GM18519 (cell line): ENCODE results near the gene DPYSL4.
"Not testable (repeated sequence)": the region's sequence is repeated elsewhere in the genome, so short reads cannot be mapped to it uniquely, and the experiment has no call there.

Experiments used
- ATAC-seq: cut with Tn5 transposase; IDR thresholded peaks from one replicate; pipeline ENCODE4 v1.9.1; 2021; ENCODE audit warnings: mild to moderate bottlenecking, moderate library complexity; ENCODE audit not compliant: unreplicated experiment, low FRiP score

Gene DPYSL4

DNA sequence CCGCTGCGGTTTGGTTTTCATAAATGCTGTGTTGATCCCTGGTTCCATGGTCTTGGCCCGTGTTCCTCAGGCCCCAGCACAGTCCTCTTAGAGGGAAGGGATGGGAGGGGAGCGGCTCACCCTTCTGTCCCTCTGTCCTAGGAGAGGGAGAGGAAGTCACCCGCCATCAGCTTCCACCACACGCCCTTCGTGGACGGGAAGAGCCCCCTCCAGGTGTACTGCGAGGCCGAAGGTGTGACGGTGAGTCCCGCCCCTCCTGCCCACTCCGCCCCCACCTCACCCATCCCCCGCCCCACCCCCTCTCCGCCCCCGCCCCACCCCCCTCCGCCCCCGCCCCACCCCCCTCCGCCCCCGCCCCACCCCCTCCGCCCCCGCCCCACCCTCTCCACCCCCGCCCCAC, 37.5 kb upstream of the DPYSL4 start:
- no peak for ATAC-seq

DNA sequence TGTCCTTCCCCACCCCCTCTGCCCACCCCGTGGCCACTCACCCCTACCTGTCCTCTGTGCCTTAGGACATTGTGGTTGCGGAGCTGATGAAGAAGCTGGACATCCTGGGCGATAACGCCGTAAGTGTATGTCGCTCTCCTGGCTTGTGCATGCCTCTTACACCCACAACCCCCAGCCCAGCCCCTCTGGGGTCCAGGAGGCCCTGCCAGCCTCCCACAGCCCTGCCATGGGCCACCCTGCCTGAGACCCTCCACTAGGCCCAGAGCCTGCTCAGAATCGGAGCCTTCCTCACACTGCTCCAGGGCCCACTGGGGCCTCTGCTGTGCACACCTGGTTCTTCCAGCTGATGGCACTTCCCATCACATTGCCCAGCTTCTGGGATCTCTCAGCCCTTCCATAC, 36.8 kb upstream of the DPYSL4 start:
- ATAC-seq, result no peak

DNA sequence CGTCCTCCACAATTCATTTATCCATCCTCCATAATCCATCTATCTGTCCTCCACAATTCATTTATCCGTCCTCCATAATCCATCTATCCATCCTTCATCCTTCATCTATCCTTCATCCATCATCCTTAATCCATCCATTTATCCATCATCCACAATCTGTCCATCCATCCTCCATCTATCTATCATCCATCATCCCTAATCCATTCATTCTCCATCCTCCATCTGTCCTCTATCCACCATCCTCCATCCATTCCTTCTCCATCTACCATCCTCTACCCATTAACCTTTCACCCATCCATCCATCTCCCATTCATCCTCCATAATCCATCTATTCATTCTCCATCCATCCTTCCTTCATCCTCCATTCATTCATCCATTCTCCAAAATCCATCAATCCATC, 36.0 kb upstream of the DPYSL4 start:
- ATAC-seq, result no peak

DNA sequence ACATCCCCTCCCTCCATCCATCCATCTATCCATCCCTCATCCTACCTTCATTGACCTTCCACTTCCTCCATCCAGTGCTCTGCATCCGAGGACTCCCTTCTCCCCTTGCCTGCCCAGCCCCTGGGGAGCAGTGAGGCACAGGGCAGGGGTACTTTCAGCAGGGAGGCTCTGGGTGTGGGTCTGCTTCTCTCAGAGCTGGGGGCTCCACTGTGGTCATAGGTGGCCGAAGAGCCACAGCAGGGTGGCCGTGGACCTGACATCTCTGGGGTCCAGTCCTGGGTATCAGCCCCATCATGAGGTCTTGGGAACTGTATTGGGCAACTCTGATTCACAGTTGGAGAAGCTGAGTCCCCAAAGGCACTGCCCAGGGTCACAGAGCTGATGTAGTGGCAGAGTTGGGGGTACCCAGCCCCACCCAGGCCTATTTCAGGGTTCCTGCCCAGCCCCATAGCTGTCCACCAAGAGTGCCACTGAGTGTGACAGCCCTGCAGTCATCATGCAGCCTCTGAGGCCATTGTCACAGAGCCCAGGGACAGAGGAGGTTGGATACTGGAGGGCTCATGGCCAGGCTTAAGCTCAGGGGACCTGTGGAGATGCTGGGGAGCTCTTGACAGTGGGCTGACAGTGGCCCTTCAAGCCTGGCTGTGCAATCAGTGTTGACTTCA, 35.3 kb upstream of the DPYSL4 start:
- no peak for ATAC-seq

DNA sequence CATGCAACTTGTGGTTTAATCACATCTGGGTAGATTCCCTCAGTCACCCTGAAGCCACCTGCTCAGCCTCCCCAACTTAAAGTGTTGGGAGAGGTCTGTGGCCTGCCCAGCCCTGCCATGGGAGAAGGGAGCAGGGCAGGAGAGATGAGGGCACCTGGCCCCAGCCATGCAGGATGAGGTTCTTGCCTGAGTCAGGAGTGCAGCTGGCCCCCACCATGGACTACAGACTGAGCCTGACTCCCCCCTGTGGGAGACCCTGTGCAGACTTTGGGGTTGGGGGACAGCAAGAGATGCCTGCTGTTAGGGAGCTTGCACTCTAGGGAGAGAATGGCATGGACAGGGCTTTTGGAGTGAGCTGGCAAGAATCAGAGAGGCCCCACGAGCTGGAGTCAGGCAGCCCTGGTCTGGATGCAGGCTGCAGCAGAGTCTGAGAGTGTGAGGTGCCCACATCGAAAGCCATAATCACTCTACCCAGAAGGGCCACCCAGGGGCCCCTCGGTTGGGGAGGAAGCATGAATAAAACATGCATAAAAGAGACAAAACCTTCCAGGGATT, 34.7 kb upstream of the DPYSL4 start:
- no peak for ATAC-seq

DNA sequence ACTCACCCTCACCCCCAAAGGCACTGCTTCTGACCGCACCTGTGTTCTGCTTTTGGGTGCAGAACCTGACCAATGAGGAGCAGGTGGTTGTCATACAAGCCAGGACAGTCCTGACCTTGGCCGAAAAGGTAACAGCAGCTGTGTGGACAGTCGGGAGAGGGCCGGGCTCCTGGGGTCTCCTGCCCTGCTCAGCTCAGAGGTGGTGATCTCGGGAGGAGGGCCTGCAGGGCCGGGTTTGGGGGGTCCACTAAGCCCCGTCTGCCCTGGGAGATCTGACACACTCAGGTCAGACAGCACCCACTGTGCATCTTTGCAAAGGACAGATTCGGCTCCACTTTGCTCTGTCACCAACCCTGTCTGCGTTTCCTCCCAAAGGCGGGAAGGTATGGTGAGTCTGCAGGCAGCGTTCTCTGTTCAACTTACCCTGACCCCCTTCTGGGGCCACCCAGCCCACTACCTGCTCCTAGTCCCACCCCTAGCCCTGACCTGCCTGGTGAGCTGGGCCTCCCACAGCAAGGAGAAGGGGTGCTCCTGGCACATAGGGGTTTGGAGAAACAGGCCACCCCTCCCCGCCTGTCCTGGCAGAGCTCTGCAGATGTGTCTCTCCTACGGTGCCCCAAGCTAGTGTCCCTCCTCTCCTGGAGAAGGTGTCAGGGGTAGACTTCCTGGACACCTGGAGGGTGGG, 33.7 kb upstream of the DPYSL4 start:
- ATAC-seq, result no peak

DNA sequence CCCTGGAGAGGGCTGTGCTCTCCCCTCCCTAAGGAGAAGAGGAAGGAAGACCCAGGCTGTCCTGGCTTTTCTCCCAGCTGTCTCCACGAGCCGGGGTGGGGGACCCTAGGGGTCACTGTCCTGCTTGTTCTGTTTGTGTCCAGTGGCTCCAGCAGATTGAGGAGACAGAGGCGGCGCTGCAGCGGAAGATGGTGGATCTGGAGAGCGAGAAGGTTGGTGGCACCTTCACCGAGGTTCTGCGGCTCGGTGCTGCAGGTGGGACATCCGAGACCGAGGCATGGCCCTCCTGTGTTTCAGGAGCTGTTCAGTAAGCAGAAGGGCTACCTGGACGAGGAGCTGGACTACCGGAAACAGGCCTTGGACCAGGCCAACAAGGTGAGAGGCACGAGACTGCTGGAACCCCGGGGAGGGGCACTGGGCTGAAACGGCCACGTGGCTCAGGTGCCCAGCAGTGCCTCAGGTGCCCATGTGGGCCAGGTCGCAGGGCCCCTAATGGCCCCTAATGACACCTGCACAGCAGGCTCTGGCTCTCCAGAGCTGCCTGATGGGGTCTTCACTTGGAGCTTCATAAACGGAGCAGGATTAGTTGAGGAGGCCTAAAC, 33.0 kb upstream of the DPYSL4 start:
- no peak for ATAC-seq

DNA sequence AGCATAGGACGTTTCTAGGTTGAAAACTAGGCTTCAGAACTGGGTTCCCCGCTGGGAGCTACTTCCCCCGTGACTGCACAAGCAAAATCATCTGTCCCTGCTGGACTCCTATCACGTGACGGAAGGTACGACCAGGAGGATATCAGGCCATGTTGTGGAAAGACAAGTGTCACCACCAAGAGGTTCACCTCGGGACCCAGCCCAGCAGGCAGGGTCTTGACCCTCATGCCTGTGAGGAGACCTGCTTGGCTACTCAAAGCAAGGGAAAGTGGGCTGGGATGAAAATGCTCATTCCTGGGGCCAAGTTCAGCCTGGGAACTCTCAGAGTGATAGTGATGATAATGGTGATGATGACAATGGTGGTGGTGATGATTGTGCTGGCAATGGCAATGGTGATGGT, 32.3 kb upstream of the DPYSL4 start:
- ATAC-seq, result no peak

DNA sequence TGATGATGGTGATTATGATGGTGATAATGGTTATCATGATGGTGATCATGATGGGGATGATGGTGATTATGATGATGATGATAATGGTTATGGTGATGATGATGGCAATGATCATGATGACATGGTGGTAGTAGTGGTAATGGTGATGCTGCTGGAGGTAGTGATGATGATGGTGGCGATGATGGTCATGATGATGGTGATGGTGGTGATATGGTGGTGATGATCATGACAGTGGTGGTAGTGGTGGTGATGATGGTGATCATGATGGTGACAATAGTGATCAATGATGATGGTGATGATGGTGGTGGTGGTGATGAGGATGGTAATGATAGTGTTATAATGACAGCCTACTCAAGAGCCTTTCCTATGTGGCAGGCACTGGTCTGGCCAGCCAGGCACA, 31.8 kb upstream of the DPYSL4 start:
- ATAC-seq, result no peak

DNA sequence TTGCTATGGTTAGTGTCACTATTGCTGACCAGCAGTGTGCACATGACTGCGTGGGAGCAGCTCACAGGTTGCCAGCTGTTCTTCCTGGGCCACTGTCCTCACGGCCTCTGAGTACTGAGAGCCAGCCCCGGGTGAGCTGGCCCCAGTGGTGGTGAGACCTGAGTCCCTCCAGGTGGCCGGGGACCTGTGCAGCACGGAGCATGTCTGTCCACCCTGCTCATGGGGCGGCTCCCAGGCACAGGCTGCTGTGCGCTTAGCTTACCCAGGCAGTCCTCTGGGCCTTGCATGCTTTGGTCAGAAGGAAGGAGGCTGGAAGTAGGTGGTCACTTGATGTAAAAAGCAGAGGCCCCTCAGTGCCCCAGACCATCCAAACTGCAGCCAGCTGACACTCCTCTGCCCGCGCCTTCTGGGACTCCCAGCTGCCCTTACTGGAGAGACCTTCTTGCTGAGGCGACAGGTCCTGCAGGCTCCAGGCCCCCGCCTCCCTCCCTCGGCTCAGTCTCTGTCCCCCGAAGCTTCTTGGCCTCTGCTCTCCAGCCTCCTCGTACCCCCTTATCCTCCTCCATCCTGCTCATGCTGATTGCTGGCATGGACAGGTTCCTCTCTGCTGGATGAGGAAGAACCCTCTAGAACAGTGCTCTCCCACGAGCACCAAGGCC, 30.9 kb upstream of the DPYSL4 start:
- no peak for ATAC-seq

DNA sequence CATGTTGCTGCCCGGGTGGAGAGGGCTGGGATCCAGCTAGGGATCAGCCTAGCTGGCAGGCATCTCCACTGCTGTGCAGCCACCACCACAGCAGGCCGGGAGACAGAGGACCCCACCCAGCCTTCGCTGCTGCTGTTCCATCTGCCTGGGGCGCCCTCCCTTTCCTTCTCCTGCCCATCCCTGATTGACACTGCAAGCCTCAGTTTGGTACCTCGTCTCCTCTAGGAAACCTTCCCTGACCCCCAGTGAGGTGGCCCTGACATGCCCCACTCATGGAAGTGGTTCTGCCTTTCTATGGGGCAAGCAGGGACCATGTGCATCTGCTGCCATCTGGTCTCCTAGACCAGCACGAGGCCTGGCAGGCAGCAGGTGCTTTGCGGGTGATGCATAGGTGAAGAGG, 30.4 kb upstream of the DPYSL4 start:
- ATAC-seq, result no peak

DNA sequence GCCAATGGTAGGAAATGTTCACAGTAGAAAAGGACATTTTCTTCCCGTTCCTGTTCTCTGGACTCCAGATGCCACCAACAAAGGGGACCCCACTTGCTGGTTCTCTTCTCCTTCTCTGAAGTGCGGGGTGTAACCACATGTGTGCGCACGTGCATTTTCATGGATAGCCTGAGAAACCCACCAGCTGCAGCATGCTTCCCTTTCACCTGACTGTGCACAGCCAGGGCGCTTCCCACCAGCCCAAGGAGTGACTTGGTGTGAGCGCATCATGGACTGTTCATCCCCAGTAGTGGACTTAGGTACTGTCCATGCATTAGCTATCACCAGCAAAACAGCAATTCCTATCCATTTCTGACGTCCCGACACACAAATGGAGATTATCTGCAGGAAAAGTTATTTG, 29.6 kb upstream of the DPYSL4 start:
- ATAC-seq, result no peak

DNA sequence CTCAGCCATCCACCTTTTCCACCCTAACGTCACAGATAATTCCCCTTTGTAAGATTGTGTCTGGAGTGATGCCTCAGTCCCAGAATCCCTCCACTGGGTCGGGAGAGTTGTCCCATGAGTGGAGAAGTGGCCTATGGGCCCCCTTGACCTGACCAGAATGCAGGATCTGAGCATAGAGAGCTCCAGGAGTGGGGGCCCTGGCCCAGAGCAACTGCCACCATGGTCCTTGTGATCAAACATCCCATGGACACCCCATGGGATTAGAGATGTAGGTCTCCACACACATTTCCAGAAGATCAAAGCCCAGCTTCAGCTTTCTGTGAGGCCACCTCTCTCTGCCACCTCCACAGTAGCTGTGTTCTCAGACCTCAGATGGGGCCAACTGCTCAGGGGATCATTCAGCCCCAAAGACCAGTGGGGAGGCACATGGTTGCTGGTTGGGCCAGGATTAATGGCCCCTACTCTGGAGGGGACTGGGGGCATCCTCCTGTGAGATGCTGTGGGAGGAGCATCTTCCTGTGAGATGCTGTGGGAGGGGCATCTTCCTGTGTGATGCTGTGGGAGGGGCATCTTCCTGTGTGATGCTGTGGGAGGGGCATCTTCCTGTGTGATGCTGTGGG, 28.5 kb upstream of the DPYSL4 start:
- ATAC-seq, result no peak

DNA sequence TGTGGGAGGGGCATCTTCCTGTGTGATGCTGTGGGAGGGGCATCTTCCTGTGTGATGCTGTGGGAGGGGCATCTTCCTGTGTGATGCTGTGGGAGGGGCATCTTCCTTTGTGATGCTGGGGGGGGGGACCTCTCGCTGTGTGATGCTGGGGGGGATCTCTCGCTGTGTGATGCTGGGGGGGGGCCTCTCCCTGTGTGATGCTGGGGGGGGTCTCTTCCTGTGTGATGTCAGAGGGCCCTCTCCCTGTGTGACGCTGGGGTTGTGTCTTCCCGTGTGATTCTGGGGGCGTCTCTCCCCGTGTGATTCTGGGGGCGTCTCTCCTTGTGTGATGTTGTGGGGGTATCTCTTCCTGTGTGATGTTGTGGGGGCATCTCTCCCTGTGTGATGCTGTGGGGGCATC, 27.9 kb upstream of the DPYSL4 start:
- no peak for ATAC-seq

DNA sequence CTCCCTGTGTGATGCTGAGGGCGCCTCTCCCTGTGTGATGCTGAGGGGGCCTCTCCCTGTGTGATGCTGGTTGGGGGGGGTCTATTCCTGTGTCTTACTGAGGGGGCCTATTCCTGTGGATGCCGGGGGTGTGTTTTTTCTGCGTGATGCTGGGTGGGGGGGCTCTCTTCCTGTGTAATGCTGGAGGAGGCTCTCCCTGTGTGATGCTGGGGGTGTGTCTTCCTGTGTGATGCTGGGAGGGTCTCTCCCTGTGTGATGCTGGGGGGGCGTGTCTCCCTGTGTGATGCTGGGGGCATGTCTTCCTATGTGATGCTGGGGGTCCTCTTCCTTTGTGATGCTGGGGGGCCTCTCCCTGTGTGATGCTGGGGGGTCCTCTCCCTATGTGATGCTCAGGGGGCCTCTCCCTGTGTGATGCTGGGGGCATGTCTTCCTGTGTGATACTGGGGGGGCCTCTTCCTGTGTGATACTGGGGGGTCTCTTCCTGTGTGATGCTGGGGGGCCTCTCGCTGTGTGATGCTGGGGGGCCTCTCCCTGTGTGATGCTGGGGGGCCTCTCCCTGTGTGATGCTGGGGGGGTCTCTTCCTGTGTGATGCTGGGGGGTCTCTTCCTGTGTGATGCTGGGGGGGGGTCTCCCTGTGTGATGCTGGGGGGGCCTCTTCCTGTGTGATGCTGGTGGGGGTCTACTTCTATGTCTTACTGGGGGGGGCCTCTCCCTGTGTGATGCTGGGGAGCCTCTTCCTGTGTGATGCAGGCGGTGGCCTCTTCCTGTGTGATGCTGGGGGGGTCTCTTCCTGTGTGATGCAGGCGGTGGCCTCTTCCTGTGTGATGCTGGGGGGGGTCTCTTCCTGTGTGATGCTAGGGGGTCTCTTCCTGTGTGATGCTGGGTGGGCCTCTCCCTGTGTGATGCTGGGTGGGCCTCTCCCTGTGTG, 27.2 kb upstream of the DPYSL4 start:
- ATAC-seq, result not testable (repeated sequence)

DNA sequence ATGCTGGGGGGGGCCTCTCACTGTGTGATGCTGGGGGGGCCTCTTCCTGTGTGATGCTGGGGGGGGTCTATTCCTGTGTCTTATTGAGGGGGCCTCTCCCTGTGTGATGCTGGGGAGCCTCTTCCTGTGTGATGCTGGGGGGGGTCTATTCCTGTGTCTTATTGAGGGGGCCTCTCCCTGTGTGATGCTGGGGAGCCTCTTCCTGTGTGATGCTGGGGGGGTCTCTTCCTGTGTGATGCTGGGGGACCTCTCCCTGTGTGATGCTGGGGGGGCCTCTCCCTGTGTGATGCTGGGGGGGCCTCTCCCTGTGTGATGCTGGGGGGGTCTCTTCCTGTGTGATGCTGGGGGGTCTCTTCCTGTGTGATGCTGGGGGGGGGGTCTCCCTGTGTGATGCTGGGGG, 26.5 kb upstream of the DPYSL4 start:
- ATAC-seq, result not testable (repeated sequence)

DNA sequence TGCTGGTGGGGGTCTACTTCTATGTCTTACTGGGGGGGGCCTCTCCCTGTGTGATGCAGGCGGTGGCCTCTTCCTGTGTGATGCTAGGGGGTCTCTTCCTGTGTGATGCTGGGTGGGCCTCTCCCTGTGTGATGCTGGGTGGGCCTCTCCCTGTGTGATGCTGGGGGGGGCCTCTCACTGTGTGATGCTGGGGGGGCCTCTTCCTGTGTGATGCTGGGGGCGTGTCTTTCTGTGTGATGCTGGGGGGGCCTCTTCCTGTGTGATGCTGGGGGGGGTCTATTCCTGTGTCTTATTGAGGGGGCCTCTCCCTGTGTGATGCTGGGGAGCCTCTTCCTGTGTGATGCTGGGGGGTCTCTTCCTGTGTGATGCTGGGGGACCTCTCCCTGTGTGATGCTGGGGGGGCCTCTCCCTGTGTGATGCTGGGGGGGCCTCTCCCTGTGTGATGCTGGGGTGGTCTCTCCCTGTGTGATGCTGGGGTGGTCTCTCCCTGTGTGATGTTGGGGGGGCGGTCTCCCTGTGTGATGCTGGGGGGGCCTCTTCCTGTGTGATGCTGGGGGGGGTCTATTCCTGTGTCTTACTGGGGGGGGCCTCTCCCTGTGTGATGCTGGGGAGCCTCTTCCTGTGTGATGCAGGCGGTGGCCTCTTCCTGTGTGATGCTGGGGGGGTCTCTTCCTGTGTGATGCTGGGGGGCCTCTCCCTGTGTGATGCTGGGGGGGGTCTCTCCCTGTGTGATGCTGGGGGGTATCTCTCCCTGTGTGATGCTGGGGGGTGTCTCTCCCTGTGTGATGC, 25.7 kb upstream of the DPYSL4 start:
- ATAC-seq, result not testable (repeated sequence)

DNA sequence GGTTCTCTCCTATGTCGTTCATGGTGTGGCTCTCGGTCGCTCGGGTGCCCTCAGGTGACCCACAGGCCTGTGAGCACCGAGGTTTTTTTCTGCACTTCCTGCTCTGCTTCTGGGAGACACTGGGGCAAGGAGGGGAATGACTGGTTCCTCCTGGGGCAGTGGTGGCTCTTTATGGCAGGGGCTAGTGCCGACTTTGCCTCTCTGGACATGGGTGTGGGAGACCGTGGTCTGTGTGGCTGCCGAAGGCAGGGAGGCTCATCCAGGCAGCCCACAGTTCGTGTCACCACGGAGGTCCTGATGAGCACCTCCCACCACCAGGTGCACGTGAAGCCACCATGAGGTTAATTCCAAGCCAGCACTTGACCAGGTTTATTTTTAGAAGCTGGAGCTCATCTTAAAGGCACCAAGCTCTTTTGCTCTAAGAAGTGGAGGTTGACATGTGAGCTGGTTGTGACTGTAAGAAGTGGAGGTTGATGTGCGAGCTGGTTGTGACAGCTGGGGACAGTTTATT, 24.7 kb upstream of the DPYSL4 start:
- ATAC-seq, result no peak
